GM19023 (cell line): Measurements from ENCODE around the gene ITGA3.

Source experiments
- ATAC-seq: cut with Tn5 transposase; IDR thresholded peaks from one replicate; pipeline ENCODE4 v1.9.1; 2021; ENCODE audit warnings: mild to moderate bottlenecking, moderate library complexity; ENCODE audit not compliant: unreplicated experiment

Gene ITGA3

GRCh38 chr17:50123649-50124349, 67.9 kb downstream of the ITGA3 start:
- ATAC-seq = no peak

GRCh38 chr17:50125420-50125997, 69.6 kb downstream of the ITGA3 start:
- no peak for ATAC-seq

DNA sequence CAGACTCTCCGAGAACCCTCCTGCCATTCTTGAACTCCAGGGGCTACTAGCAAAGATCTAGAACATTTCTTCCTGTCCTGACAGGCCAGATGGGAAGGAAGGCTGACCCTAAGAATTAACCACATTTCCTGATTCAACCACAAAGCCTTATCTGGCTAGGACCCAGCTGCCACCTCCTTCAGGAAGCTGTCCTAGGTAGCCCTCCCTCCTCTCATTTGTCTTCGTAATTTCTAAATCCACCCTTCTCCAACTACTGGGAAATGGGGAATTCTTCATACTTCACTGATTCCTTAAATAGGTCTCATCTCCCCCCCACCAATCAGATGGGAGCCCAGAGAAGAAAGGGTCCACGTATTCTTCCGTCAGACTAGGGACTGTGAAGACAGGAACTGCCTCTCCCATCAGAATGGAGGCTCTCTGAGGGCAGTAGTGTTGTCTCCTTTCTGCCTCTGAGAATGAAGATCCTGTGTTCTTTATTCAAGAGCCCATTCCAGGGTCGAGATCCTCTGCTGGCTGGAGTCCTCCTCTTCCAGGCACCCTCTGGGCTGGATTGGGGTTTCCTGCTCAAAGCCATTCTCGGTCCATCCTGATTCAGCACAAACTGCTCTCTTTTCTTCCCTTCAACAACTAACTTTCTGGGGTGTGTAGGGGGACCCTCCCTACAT, 71.9 kb downstream of the ITGA3 start:
- ATAC-seq = no peak

DNA sequence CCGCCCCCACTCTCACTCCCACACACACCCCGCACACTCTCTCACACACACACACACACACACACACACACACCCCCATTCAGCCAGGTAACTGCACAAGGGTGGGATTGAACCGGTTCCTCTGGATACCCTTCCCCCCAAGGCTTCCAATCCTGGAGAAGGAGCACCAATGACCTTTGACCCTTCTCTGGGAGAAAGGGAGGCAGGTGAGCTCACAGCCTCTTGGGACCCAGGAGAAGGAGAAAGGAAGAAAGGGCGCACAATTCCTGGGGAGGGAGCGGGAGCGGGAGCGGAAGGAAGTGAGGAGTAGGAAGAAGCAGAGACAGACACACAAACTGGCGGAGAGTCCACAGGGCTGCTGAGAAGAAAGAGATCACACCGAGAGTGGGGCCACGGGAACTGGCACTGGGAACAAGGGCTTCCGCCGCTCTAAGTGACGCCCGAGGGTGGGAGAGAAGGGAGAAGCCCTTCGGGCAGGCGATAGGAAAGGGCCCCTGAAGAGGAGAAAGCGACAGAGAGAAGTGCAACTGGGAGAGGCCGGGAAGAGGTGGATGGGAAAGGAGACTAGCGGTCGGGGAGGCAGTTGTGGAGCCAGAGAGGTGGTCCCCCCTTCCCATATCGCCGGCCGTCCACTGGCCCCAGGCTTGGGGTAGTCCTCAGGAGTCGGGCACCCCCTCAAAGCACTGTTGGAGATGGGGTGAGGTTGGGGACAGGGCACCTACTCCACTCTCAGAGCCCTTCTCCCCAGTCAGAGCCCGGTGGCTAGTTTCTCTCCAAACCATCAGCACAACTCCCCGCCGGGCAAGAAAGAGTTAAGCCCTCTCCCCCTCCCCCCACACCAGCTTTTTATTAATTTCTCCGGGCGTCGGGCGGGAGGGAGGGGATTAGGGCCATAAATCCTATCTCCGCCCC, 72.8 kb downstream of the ITGA3 start:
- ATAC-seq = no peak

DNA sequence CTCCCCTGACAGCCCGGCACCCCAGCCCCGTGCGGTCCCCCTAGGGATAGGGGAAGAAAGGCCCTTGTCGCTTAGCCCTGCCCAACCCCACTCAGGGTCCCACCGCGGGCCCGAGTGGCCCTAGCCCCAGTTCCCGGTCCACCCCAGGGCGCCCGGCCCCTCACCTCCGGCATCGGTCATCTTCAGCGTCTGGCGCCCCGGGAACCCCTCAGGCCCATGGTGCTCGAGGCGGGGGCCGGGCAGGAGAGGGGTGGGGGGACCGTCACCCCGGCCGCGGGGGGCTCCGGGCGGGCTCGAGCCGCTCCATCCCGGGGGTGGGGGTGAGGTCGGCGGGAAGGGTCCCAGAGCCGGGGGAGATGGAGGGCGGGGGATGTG, 73.4 kb downstream of the ITGA3 start:
- no peak for ATAC-seq

DNA sequence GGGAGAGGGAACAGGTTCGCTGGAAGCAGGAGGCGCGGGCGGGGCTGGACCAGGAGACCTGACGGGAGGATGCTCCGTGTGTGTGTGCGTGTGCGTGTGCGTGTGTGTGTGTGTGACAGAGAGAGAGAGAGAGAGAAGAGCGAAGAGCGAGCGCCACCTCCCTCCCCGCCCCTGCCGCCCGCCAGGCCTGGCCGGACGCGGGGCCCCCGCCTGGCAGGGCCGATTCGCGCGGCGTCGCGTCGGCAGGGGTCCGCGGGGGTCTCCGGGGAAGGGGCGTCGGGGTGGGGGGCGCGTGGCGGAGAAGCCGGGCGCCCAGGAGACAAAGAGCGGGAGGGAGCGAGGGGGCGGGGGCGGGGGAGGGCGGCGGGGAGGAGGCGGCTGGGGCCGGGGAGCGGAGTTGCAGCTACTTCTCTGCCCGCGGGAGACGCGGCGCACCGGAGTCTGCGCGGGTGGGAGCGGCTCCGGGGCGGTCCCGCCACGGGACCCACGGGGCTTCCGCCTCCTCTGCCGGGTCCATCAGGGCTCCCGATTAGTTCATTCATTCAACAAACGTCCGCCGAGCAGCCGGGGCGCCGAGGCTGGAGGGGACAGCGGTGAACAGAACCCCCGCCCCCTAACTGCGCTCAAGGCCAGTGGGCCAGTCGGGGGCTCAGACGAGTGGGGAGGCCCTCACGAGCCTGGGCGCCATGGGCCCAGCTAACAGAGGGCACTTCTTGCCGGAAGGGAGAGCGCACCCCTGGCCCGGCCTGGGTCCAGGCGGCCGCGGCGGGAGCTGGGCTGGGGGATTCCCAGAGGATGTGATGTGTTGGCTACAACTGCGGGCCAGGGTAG, 74.0 kb downstream of the ITGA3 start, which contains the start of gene SAMD14:
Gene SAMD14 (minus strand): TSS at position 433 of the 831 bp plus-strand sequence. CDS start 5,201 bp downstream, outside the sequence.
- ATAC-seq = no peak

DNA sequence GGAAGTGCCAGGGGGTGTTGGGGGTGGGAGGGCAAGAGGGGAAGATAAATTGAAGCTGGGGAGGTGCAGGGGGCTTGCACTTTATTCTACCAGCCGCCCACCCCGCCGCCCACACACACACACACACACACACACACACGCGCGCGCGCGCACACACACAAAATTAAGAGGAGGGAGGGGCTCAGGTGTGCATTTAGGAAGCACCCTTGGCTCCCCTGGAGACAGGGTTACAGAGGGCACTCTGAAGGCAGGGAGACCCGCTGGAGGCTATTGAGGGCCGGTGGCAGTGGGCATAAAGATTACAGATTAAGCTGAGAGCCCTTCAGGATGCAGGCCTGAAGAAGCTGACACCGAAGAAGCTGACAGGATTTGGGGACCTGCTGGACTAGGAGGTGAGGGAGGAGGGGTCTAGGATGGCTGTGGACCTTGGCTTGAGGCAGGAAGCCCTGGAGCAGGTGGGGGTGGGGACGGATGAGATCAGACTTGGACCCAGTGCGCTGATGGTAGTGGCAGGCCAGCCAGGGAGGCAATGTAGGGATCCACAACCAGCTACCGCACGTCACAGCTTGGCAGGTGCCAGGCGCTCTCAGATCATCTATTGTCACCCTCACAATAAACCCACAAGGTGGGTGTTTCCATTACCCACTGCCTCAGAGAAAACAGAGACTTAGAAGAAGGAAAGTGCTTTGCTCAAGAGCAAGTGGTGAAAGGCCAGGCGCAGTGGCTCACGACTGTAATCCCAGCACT, 74.8 kb downstream of the ITGA3 start:
- ATAC-seq = no peak

GRCh38 chr17:50132104-50132794, 76.3 kb downstream of the ITGA3 start:
- no peak for ATAC-seq

DNA sequence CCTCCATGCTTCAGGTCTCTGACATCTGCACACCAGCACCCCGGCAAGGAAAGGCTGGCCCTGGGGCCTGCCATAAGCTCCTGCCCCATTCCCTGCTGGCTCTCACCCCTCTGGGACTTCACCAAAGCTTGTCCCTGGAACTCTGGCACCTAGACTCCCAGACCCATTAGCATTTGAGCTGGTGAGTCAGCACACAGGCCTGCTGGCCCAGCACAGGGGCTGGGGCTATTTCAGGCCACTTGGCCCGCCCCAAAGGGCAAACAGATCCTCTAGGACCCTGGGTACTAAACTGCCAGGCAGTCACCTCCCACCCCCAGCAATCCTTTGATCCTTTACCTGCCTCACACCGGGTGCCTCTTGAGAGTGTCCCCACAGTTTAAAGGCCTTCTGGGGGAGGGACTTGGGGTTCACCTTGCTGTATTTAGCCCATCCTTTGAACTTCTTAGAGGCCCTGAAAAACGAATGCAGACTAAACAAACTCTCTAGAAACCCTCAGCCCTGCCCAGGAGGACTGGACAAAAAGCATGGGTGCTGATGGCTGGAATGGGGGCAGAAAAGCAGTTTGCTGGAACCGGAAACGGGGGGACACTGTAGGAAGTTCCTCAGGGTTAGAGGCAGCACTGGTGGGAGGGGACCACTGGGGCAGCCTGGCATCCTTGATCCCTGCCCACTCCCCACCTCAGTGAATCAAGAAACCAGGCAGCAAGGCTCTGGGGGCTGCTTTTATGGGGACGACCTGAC, 77.3 kb downstream of the ITGA3 start:
- no peak for ATAC-seq

- no peak for ATAC-seq
Measured at GRCh38 chr17:50133769-50134099, 77.8 kb downstream of the ITGA3 start.

- no peak for ATAC-seq
Measured at GRCh38 chr17:50134206-50135110, 78.5 kb downstream of the ITGA3 start.

GRCh38 chr17:50135316-50136095, 79.6 kb downstream of the ITGA3 start:
- no peak for ATAC-seq

- ATAC-seq = no peak
Measured at GRCh38 chr17:50136096-50136687, 80.3 kb downstream of the ITGA3 start.

DNA sequence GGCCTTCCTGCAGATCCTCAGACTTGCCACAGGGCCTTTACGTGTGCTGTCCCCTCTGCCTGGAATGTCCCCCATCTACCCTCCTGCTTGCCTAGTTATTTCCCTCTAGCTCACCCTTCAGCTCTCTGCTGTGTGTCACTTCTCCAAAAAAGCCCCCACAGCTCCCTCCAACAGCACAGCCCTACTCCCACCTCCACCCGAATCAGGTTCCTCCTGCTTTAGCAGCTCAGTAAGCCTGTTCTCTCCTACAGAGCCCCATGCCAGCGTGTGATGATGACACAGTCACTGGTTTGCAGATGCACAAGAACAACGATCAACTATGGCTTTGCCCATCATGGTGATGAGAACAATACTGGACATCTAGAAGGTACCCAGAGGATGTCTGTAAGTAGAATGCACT, 81.1 kb downstream of the ITGA3 start:
- no peak for ATAC-seq

GRCh38 chr17:50139185-50139783, 83.4 kb downstream of the ITGA3 start:
- ATAC-seq = no peak
